ENCODE results near the gene HIBCH. TPM values are rescaled to one million over a fixed set of nuclear protein-coding genes. Genes with fewer than 3 reads are reported as not detected.

HIBCH gene
- total and polyA plus RNA-seq, 4 experiments from 2014 or later = 19.3 to 22.3 (median 19.8) TPM

DNA sequence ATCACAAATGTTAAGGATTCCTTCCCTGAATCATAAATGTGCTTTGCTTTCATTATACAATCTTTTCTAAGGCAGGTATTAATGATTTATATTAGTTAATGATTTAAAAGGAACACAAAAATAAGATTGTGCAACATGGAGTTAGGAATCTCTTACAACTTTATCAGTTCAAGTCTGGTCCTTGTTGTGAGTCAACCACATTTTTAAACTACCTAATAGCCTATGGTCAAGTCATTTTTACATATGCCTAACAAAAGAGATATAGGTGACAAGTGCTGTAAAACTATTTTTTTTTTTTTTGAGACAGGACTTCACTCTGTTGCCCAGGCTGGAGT lies 15.6 kb upstream of the HIBCH start:
- Histone ChIP-seq H3K36me3 (ENCODE audit: insufficient read depth, low read length) (no peaks in the 10 kb centered on the region), H3K27ac (ENCODE audit: low read depth, low read length) (no peak overlapping the region), H3K27me3 (ENCODE audit: insufficient read depth, low read length) (no peaks in the 10 kb centered on the region), H3K4me1 (ENCODE audit: insufficient read depth, low read length) (no peaks in the 10 kb centered on the region), H3K4me3 (ENCODE audit: low read length in 2 of 2) (no peak overlapping the region), H3K9me3 (ENCODE audit: control insufficient read depth in 1 of 2, low read length in 2 of 2) (no peaks in the 10 kb centered on the region)
- DNase-seq = no peak
- Mint-ChIP-seq H3K9me3 (no peaks in the 10 kb centered on the region), H3K27me3 (peaks cover 0 to 1% of the 10 kb centered on the region in 2 donors), H3K4me1 (no peaks in the 10 kb centered on the region), H3K4me3 (no peak overlapping the region), H3K36me3 (no peaks in the 10 kb centered on the region), H3K27ac (no peak overlapping the region)
- CTCF ChIA-PET (ENCODE audit: partially characterized antibody) = no interaction called here
- intact Hi-C loops (cut with micrococcal nuclease) = no loop called here
- POLR2A ChIA-PET (ENCODE audit: partially characterized antibody) = no interaction called here

DNA sequence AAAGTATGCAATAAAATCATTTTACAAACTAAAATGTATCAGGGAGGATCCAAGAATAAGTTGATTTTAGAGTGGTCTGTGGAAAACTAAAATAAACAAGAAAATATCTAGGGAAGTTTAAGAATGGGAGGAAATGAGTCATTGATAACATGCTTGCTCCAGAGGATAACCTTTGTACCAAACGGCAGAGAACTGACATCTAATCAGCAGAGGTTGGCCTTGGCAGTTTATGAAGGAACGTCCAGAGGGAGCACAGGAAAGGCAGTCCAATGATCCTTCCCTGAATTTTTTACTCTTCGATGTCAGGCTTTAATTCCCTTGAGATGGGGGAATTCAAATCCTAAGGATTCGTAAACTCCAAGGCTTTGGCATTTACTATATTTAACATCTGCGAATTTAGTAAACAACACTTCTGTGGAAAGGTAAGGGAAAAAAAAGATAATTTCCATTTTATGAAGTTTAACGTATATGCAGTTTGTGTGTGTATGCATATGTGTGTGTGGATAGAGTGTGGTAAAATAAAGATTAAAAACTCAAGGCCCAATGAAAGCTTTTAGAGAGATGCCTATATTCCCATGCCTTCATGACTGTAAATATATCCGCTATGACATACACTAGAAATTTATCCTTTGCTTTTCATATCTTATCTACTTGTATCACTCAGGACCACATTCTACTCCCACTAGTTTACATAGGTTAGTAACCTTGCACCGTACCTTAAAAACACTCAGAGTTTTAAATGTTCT lies 15.0 kb upstream of the HIBCH start:
- intact Hi-C loops (cut with micrococcal nuclease) = no loop called here

DNA sequence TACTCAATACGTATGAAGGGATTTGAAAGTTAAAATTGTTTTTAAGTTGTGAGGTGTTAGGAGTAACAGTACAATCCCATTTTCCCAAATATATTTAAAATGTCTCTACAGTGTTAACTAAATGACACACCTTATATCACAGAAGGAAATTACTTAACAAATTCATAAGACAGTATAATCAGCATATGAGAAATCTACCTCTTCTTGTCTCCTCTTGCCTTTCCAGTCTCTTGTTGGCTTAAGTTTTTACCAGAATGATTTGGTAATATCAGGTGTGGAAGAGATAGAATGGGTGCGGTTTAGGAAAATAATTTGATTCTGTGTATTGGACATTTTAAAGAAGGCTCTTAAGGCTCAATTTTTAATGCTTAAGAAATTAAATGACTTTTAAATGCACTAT lies 14.3 kb upstream of the HIBCH start:
- intact Hi-C loops (cut with micrococcal nuclease) = no loop called here
- no peak for DNase-seq
- ChIA-PET POLR2A (ENCODE audit: partially characterized antibody) (no interaction called here), CTCF (ENCODE audit: partially characterized antibody) (no interaction called here)
- no peak overlapping the region for H3K4me3 ChIP-seq (ENCODE audit: low read length in 2 of 2)
- H3K36me3 Mint-ChIP-seq = no peaks in the 10 kb centered on the region
- H3K4me1 ChIP-seq (ENCODE audit: insufficient read depth, low read length) = no peaks in the 10 kb centered on the region
- no peaks in the 10 kb centered on the region for H3K27me3 ChIP-seq (ENCODE audit: insufficient read depth, low read length)
- H3K4me3 Mint-ChIP-seq = no peak overlapping the region
- H3K9me3 Mint-ChIP-seq = no peaks in the 10 kb centered on the region
- no peaks in the 10 kb centered on the region for H3K4me1 Mint-ChIP-seq
- H3K9me3 ChIP-seq (ENCODE audit: control insufficient read depth in 1 of 2, low read length in 2 of 2) = no peaks in the 10 kb centered on the region
- H3K36me3 ChIP-seq (ENCODE audit: insufficient read depth, low read length) = no peaks in the 10 kb centered on the region
- H3K27ac ChIP-seq (ENCODE audit: low read depth, low read length) = no peak overlapping the region
- H3K27me3 Mint-ChIP-seq = peaks cover 7% of the 10 kb centered on the region in 2 donors
- no peak overlapping the region for H3K27ac Mint-ChIP-seq

More for the DNA sequence above, 15.0 kb upstream of the HIBCH start:
- Histone ChIP-seq H3K36me3 (ENCODE audit: insufficient read depth, low read length) (no peaks in the 10 kb centered on the region), H3K9me3 (ENCODE audit: control insufficient read depth in 1 of 2, low read length in 2 of 2) (no peaks in the 10 kb centered on the region), H3K27me3 (ENCODE audit: insufficient read depth, low read length) (no peaks in the 10 kb centered on the region), H3K4me1 (ENCODE audit: insufficient read depth, low read length) (no peaks in the 10 kb centered on the region), H3K27ac (ENCODE audit: low read depth, low read length) (no peak overlapping the region), H3K4me3 (ENCODE audit: low read length in 2 of 2) (no peak overlapping the region)
- ChIA-PET CTCF (ENCODE audit: partially characterized antibody) (no interaction called here), POLR2A (ENCODE audit: partially characterized antibody) (no interaction called here)
- no peak for DNase-seq
- Mint-ChIP-seq H3K4me1 (no peaks in the 10 kb centered on the region), H3K36me3 (no peaks in the 10 kb centered on the region), H3K9me3 (no peaks in the 10 kb centered on the region), H3K27me3 (peaks cover 3 to 6% of the 10 kb centered on the region in 2 donors), H3K4me3 (no peak overlapping the region), H3K27ac (no peak overlapping the region)

DNA sequence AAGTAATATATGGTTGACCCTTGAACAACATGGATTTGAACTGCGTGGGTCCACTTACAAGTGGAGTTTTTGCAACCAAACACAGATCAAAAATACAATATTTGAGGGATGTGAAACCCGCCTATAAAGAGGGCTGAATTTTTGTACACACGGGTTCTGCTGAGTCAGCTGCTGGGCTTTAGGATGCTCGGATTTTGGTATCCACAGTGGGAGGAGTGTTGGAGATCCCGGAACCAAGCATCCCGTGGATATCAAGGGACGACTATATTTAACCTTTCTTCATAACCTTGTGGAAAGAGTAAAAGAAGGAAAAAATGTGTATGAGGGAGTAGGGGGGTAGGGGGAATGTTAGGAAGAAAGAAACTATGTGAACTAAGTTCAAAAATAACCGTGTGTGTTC lies 13.8 kb upstream of the HIBCH start:
- Mint-ChIP-seq H3K27me3 (peaks cover 7% of the 10 kb centered on the region in 2 donors), H3K27ac (no peak overlapping the region), H3K36me3 (no peaks in the 10 kb centered on the region), H3K9me3 (no peaks in the 10 kb centered on the region), H3K4me3 (no peak overlapping the region), H3K4me1 (no peaks in the 10 kb centered on the region)
- ChIA-PET POLR2A (ENCODE audit: partially characterized antibody) (no interaction called here), CTCF (ENCODE audit: partially characterized antibody) (interaction anchor here (1.8 kb wide), 1 partner anchor 44 kb away, joined by 5 read pairs; no protein-coding TSS in a partner anchor)
- Histone ChIP-seq H3K9me3 (ENCODE audit: control insufficient read depth in 1 of 2, low read length in 2 of 2) (no peaks in the 10 kb centered on the region), H3K27ac (ENCODE audit: low read depth, low read length) (no peak overlapping the region), H3K27me3 (ENCODE audit: insufficient read depth, low read length) (no peaks in the 10 kb centered on the region), H3K4me1 (ENCODE audit: insufficient read depth, low read length) (no peaks in the 10 kb centered on the region), H3K4me3 (ENCODE audit: low read length in 2 of 2) (no peak overlapping the region), H3K36me3 (ENCODE audit: insufficient read depth, low read length) (no peaks in the 10 kb centered on the region)
- intact Hi-C loops (cut with micrococcal nuclease) = no loop called here
- DNase-seq = no peak

DNA sequence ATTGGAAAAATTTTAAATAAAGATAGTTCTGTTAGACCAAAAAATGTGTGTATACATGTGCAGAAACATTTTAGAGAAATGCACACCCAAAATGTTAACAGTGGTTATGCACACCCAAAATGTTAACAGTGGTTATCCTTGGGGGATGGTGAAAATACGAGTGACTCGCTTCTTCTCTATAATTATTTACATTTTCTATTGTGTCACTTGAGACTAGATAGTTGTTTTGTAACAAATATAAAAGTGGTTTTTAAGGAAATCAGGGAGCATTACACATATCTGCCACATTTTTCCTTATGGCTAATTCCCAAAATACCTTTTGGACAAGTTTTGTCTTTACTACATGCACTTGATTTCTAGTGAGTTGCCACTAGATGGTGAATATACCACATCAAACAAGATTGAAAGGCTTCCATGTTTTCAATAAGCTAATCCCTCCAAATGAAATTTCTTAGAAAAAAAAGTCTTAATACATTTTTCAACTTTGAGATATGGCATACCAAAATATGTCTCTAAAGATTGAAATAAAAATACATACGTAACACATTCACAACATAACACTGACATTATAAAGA lies 9.0 kb upstream of the HIBCH start:
- no peaks in the 10 kb centered on the region for H3K4me1 Mint-ChIP-seq
- H3K4me3 Mint-ChIP-seq = no peak overlapping the region
- no peaks in the 10 kb centered on the region for H3K36me3 ChIP-seq (ENCODE audit: insufficient read depth, low read length)
- H3K9me3 ChIP-seq (ENCODE audit: control insufficient read depth in 1 of 2, low read length in 2 of 2) = no peaks in the 10 kb centered on the region
- ChIA-PET CTCF (ENCODE audit: partially characterized antibody) (no interaction called here), POLR2A (ENCODE audit: partially characterized antibody) (no interaction called here)
- intact Hi-C loops (cut with micrococcal nuclease) = no loop called here
- H3K27me3 Mint-ChIP-seq = peaks cover 8 to 17% of the 10 kb centered on the region in 2 donors
- H3K4me3 ChIP-seq (ENCODE audit: low read length in 2 of 2) = no peak overlapping the region
- no peaks in the 10 kb centered on the region for H3K4me1 ChIP-seq (ENCODE audit: insufficient read depth, low read length)
- no peak overlapping the region for H3K27ac Mint-ChIP-seq
- H3K27ac ChIP-seq (ENCODE audit: low read depth, low read length) = no peak overlapping the region
- no peaks in the 10 kb centered on the region for H3K9me3 Mint-ChIP-seq
- H3K27me3 ChIP-seq (ENCODE audit: insufficient read depth, low read length) = peaks cover 4% of the 10 kb centered on the region
- no peaks in the 10 kb centered on the region for H3K36me3 Mint-ChIP-seq
- DNase-seq = no peak

DNA sequence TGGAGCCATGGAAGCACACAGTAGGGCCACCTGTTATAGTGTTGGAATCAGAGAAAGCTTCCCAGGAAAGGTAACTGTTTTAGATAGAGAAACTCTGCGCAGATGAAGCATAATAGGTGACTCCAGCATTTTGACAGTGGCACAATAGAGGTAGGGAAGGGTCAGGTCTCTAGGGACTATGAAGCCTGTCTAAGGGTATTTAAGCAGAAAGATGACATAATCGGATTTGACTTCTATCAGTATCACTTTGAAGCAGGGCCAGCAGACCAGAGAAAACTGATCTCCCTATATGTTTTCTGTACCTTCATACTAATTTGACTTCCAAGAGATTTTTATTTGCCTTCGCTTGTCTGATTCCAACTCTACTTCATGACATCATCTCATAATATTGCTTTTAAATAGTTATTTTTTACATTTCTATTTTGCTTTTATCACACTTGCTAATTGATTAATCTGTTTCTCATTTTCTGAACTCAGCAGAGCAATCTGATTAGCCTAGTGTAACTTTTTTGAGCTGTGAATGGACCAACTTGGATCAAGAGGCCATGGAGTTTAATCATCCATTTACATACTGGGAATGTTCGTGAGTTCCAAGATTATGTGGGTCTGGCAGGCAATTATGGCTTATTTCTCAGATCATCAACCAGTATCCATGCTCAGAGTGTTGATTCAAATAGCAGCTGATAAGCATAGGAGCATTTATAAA lies 8.4 kb upstream of the HIBCH start:
- Histone ChIP-seq H3K27ac (ENCODE audit: low read depth, low read length) (no peak overlapping the region), H3K4me3 (ENCODE audit: low read length in 2 of 2) (no peak overlapping the region), H3K27me3 (ENCODE audit: insufficient read depth, low read length) (peaks cover 4% of the 10 kb centered on the region), H3K9me3 (ENCODE audit: control insufficient read depth in 1 of 2, low read length in 2 of 2) (no peaks in the 10 kb centered on the region), H3K4me1 (ENCODE audit: insufficient read depth, low read length) (no peaks in the 10 kb centered on the region), H3K36me3 (ENCODE audit: insufficient read depth, low read length) (no peaks in the 10 kb centered on the region)
- no peaks in the 10 kb centered on the region for H3K36me3 Mint-ChIP-seq
- H3K4me3 Mint-ChIP-seq = no peak overlapping the region
- POLR2A ChIA-PET (ENCODE audit: partially characterized antibody) = no interaction called here
- no peaks in the 10 kb centered on the region for H3K9me3 Mint-ChIP-seq
- intact Hi-C loops (cut with micrococcal nuclease) = no loop called here
- H3K4me1 Mint-ChIP-seq = no peaks in the 10 kb centered on the region
- no peak for DNase-seq
- CTCF ChIA-PET (ENCODE audit: partially characterized antibody) = no interaction called here
- H3K27ac Mint-ChIP-seq = no peak overlapping the region
- peaks cover 9 to 18% of the 10 kb centered on the region in 2 donors for H3K27me3 Mint-ChIP-seq

DNA sequence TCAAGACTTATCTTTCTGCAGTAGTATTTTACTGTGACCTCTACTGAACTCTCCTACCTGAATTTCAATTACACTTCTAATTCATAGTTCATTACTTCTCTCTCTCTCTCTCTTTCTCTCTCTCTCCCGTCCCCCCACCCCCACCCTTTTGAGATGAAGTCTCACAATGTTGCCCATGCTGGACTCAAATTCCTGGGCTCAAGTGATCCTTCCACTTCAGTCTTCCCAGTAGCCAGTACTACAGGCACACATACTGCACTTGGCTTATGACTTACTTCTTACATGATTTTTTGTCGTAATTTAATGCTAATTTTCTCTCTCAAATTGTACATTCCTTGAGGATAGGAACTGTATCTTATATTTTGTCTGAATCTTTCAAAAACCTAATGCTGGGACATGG lies 6.0 kb upstream of the HIBCH start:
- H3K4me3 Mint-ChIP-seq = no peak overlapping the region
- H3K4me1 Mint-ChIP-seq = peaks cover 1 to 4% (median 3%) of the 10 kb centered on the region in 4 donors
- intact Hi-C loops (cut with micrococcal nuclease) = no loop called here
- CTCF ChIA-PET (ENCODE audit: partially characterized antibody) = no interaction called here
- peaks cover 9 to 18% of the 10 kb centered on the region in 2 donors for H3K27me3 Mint-ChIP-seq
- no peaks in the 10 kb centered on the region for H3K36me3 ChIP-seq (ENCODE audit: insufficient read depth, low read length)
- H3K27ac Mint-ChIP-seq = no peak overlapping the region
- H3K27ac ChIP-seq (ENCODE audit: low read depth, low read length) = no peak overlapping the region
- no peaks in the 10 kb centered on the region for H3K9me3 Mint-ChIP-seq
- no peaks in the 10 kb centered on the region for H3K36me3 Mint-ChIP-seq
- H3K4me3 ChIP-seq (ENCODE audit: low read length in 2 of 2) = no peak overlapping the region
- H3K4me1 ChIP-seq (ENCODE audit: insufficient read depth, low read length) = peaks cover 5% of the 10 kb centered on the region
- peaks cover 4% of the 10 kb centered on the region for H3K27me3 ChIP-seq (ENCODE audit: insufficient read depth, low read length)
- POLR2A ChIA-PET (ENCODE audit: partially characterized antibody) = no interaction called here
- H3K9me3 ChIP-seq (ENCODE audit: control insufficient read depth in 1 of 2, low read length in 2 of 2) = no peaks in the 10 kb centered on the region
- no peak for DNase-seq

Measured in CD4-positive, alpha-beta memory T cell (primary cell).